ENCODE results near the gene SNRPA1.
"Not testable (repeated sequence)": the region's sequence is repeated elsewhere in the genome, so short reads cannot be mapped to it uniquely, and the experiment has no call there.

The SNRPA1 gene

GRCh38 chr15:101288905-101289513 lies 6.0 kb downstream of the SNRPA1 start:
- peak; percentile 35; the same call in 1 of the 2 replicates for TF ChIP-seq CTCF (IDR thresholded peaks at IDR 0.05; ENCODE audit: low read depth, low read length)
- no peak overlapping the region for H3K4me3 ChIP-seq (ENCODE audit: low read depth, low read length)

- not testable (repeated sequence) for H3K4me3 ChIP-seq (ENCODE audit: low read depth, low read length)
Observed at GRCh38 chr15:101287342-101287741, 7.7 kb downstream of the SNRPA1 start.

GRCh38 chr15:101286471-101287114 lies 8.5 kb downstream of the SNRPA1 start:
- TF ChIP-seq CTCF (IDR thresholded peaks at IDR 0.05; ENCODE audit: low read depth, low read length), result no peak

GRCh38 chr15:101283931-101284330 lies 11.1 kb downstream of the SNRPA1 start:
- H3K4me3 ChIP-seq (ENCODE audit: low read depth, low read length), result no peak overlapping the region
- TF ChIP-seq CTCF (IDR thresholded peaks at IDR 0.05; ENCODE audit: low read depth, low read length), result no peak

More at GRCh38 chr15:101286471-101287114, 8.5 kb downstream of the SNRPA1 start:
- H3K4me3 ChIP-seq (ENCODE audit: low read depth, low read length), result no peak overlapping the region

- no peak for TF ChIP-seq CTCF (IDR thresholded peaks at IDR 0.05; ENCODE audit: low read depth, low read length)
Observed at GRCh38 chr15:101280007-101280406, 15.0 kb downstream of the SNRPA1 start.

GRCh38 chr15:101277943-101278564 lies 17.0 kb downstream of the SNRPA1 start:
- peak overlapping the region; percentile 46 for H3K4me3 ChIP-seq (ENCODE audit: low read depth, low read length)
- no peak for TF ChIP-seq CTCF (IDR thresholded peaks at IDR 0.05; ENCODE audit: low read depth, low read length)

More at GRCh38 chr15:101280007-101280406, 15.0 kb downstream of the SNRPA1 start:
- no peak overlapping the region for H3K4me3 ChIP-seq (ENCODE audit: low read depth, low read length)

- no peak for TF ChIP-seq CTCF (IDR thresholded peaks at IDR 0.05; ENCODE audit: low read depth, low read length)
- H3K4me3 ChIP-seq (ENCODE audit: low read depth, low read length), result peak within 1 kb of the TSS; percentile 98
Observed at GRCh38 chr15:101277038-101277822, 17.8 kb downstream of the SNRPA1 start, which contains the start of gene SELENOS. TSS of gene SELENOS (minus strand) at chr15:101277485. CDS start at chr15:101277417, 68 bp downstream.

All from WI38 (cell line).